IMR-90 (cell line): ENCODE data around the gene ALDH1A2. TPM values are rescaled to one million over a fixed set of nuclear protein-coding genes. Genes with fewer than 3 reads are reported as not detected.

ENCODE experiments used
- ATAC-seq: fragments of 200-7000 bp; cut with Tn5 transposase; 2 replicates; pipeline ENCODE4 v1.9.1; 2020; ENCODE audit warnings: low read depth, mild to moderate bottlenecking, moderate library complexity
- BruUV-seq: library from RNA; stranded (reverse); fragments of 400-500 nt; replicated peaks from 2 replicates; lab custom pipeline; 2021; lab: Mats Ljungman, UMichigan
- CTCF ChIA-PET: fragments of 300-600 bp; formaldehyde crosslinking; extraction: SDS; loops from one replicate; lab custom pipeline; 2021; ENCODE audit warnings: antibody characterized with exemption; lab: Yijun Ruan, JAX
- POLR2A ChIA-PET: fragments of 300-600 bp; sonication (Branson Sonifier 250); formaldehyde crosslinking; loops from one replicate; lab custom pipeline; 2022; ENCODE audit warnings: antibody characterized with exemption; ENCODE audit not compliant: unreplicated experiment; lab: Charles Lee
- DNase-seq: peaks from one replicate; pipeline ENCODE4 v3.0.0; 2013
- H2AFZ ChIP-seq: replicated peaks from 2 replicates; pipeline ENCODE3; 2013; ENCODE audit warnings: low read length, mild to moderate bottlenecking; ENCODE audit not compliant: poor library complexity
- H2AK5ac ChIP-seq: 2 replicates; pipeline ENCODE4 v1.6.1; 2013; ENCODE audit warnings: low read depth, low read length, inconsistent platforms
- H2AK9ac ChIP-seq: replicated peaks from 2 replicates; pipeline ENCODE3; 2013; ENCODE audit warnings: mild to moderate bottlenecking, low read depth, low read length, moderate library complexity; ENCODE audit not compliant: poor library complexity
- H2BK120ac ChIP-seq: 2 replicates; pipeline ENCODE4 v1.6.1; 2013; ENCODE audit warnings: low read depth, low read length, inconsistent platforms
- H2BK15ac ChIP-seq: 3 replicates; pipeline ENCODE4 v1.6.1; 2013; ENCODE audit warnings: low read depth, low read length, inconsistent platforms
- H2BK20ac ChIP-seq: 2 replicates; pipeline ENCODE4 v1.6.1; 2013; ENCODE audit warnings: low read depth, mild to moderate bottlenecking, inconsistent platforms, low read length, moderate library complexity
- H2BK5ac ChIP-seq: 2 replicates; pipeline ENCODE4 v1.6.1; 2013; ENCODE audit warnings: mild to moderate bottlenecking, low read depth, low read length, inconsistent platforms; ENCODE audit not compliant: poor library complexity, severe bottlenecking
- H3K14ac ChIP-seq: replicated peaks from 2 replicates; pipeline ENCODE4 v1.6.1; 2013; ENCODE audit warnings: low read depth, low read length, inconsistent platforms
- H3K18ac ChIP-seq: 2 replicates; pipeline ENCODE4 v1.6.1; 2013; ENCODE audit warnings: low read depth, low read length, control low read depth
- H3K23ac ChIP-seq: 2 replicates; pipeline ENCODE4 v1.6.1; 2013; ENCODE audit warnings: low read depth, low read length, inconsistent platforms
- H3K27ac ChIP-seq: 2 replicates; pipeline ENCODE4 v1.5.1; 2013; ENCODE audit warnings: mild to moderate bottlenecking, control low read depth, low read length; ENCODE audit not compliant: insufficient read depth
- H3K27me3 ChIP-seq: 2 replicates; pipeline ENCODE4 v1.6.1; 2013; ENCODE audit warnings: low read length; ENCODE audit not compliant: control insufficient read depth, insufficient read depth
- H3K36me3 ChIP-seq: 2 replicates; pipeline ENCODE4 v1.6.1; 2013; ENCODE audit warnings: low read length, mixed read lengths; ENCODE audit not compliant: control insufficient read depth, insufficient read depth
- H3K4ac ChIP-seq: 2 replicates; pipeline ENCODE4 v1.6.1; 2013; ENCODE audit warnings: low read depth, low read length, inconsistent platforms
- H3K4me1 ChIP-seq: 2 replicates; pipeline ENCODE4 v1.6.1; 2013; ENCODE audit warnings: low read length, mixed read lengths; ENCODE audit not compliant: control insufficient read depth, insufficient read depth
- H3K4me2 ChIP-seq: 2 replicates; pipeline ENCODE4 v1.6.1; 2013; ENCODE audit warnings: low read depth, mild to moderate bottlenecking, control low read depth, low read length, moderate library complexity
- H3K4me3 ChIP-seq: 2 replicates; pipeline ENCODE4 v1.5.1; 2013; ENCODE audit warnings: low read depth, mild to moderate bottlenecking, control low read depth, low read length, moderate library complexity; ENCODE audit not compliant: insufficient read depth
- H3K56ac ChIP-seq: 2 replicates; pipeline ENCODE4 v1.6.1; 2013; ENCODE audit warnings: low read length, inconsistent platforms; ENCODE audit not compliant: insufficient read depth; ENCODE audit errors: extremely low read depth
- H3K79me1 ChIP-seq, 2 experiments: 2 replicates each; pipeline ENCODE4 v1.6.1; 2013; ENCODE audit warnings: low read length in 2 of 2, inconsistent platforms in 1 of 2, low read depth in 1 of 2
- H3K9ac ChIP-seq: 2 replicates; pipeline ENCODE4 v1.6.1; 2013; ENCODE audit warnings: low read depth, low read length, control low read depth
- H3K9me1 ChIP-seq: 2 replicates; pipeline ENCODE4 v1.6.1; 2013; ENCODE audit warnings: low read length, inconsistent platforms; ENCODE audit not compliant: insufficient read depth
- H3K9me3 ChIP-seq: 2 replicates; pipeline ENCODE4 v1.6.1; 2013; ENCODE audit warnings: low read length; ENCODE audit not compliant: control insufficient read depth, insufficient read depth
- H4K20me1 ChIP-seq: 2 replicates; pipeline ENCODE4 v1.6.1; 2013; ENCODE audit warnings: low read length, inconsistent platforms; ENCODE audit not compliant: insufficient read depth
- H4K5ac ChIP-seq: 2 replicates; pipeline ENCODE4 v1.6.1; 2013; ENCODE audit warnings: mild to moderate bottlenecking, low read depth, low read length, control low read depth
- H4K8ac ChIP-seq, 2 experiments: 2 replicates each; pipeline ENCODE4 v1.6.1; 2013; ENCODE audit warnings: low read depth in 2 of 2, low read length in 2 of 2, control low read depth in 1 of 2, inconsistent platforms in 1 of 2
- H4K91ac ChIP-seq: 2 replicates; pipeline ENCODE4 v1.6.1; 2013; ENCODE audit warnings: low read depth, low read length, inconsistent platforms; ENCODE audit not compliant: insufficient read depth
- CHD1 ChIP-seq: IDR thresholded peaks from 2 replicates; pipeline ENCODE4 v1.6.1; 2012; ENCODE audit warnings: low read depth, low read length, improper control_type of control experiment
- MAFK ChIP-seq: IDR thresholded peaks from 2 replicates; pipeline ENCODE4 v1.6.1; 2012; ENCODE audit warnings: low read depth, low read length, improper control_type of control experiment
- MAZ ChIP-seq: IDR thresholded peaks from 2 replicates; pipeline ENCODE4 v1.6.1; 2012; ENCODE audit warnings: low read depth, mild to moderate bottlenecking, low read length, improper control_type of control experiment, moderate library complexity, borderline replicate concordance
- NFE2L2 ChIP-seq: fragments of 150-350 bp; IDR thresholded peaks from 2 replicates; pipeline ENCODE4 v1.6.1; 2016; ENCODE audit warnings: low read depth, mild to moderate bottlenecking, low read length
- RAD21 ChIP-seq: IDR thresholded peaks from 2 replicates; pipeline ENCODE4 v1.6.1; 2012; ENCODE audit warnings: low read length, improper control_type of control experiment
- RFX5 ChIP-seq: IDR thresholded peaks from 2 replicates; pipeline ENCODE4 v1.8.0; 2012; ENCODE audit warnings: low read depth, mild to moderate bottlenecking, low read length, moderate library complexity
- WGBS, 2 experiments: methylation state at CpG; one replicate each; pipeline versions ENCODE4 v1.1.5 to v1.1.7; 2013; ENCODE audit warnings: missing lambda C conversion rate in 2 of 2; ENCODE audit not compliant: insufficient read length in 1 of 2; ENCODE audit errors: extremely low coverage in 2 of 2; 5-methylcytosine and 5-hydroxymethylcytosine counted together
- dilution Hi-C: fragments of 300-500 bp; cut with HindIII; formaldehyde crosslinking; loops from one replicate; pipeline ENCODE4 v1.14.3; 2018; ENCODE audit warnings: low sequenced_read_pairs; ENCODE audit not compliant: unreplicated experiment
- in situ Hi-C: fragments of 300-500 bp; cut with MboI; formaldehyde crosslinking; loops from 3 replicates; pipeline ENCODE4 v1.14.3; 2019; ENCODE audit warnings: low sequenced_read_pairs, inconsistent platforms, mixed read lengths
- intact Hi-C: fragments of 100-400 bp; cut with micrococcal nuclease; formaldehyde crosslinking; loops from 2 replicates; pipeline ENCODE4 v1.10.0; 2022
- polyA plus RNA-seq, 3 experiments: library from polyadenylated mRNA; depleted of rRNA; stranded (reverse); fragments of >200 nt; gene quantifications; 2 replicates each; pipeline ENCODE4 v1.2.3, GENCODE V29; 2012; ENCODE audit warnings: low replicate concordance in 1 of 3
- total RNA-seq: library from RNA; depleted of rRNA; stranded (reverse); fragments of >200 nt; gene quantifications from 2 replicates; pipeline ENCODE4 v1.2.3, GENCODE V29; 2012
- TF ChIP-seq, protein P1 (sequence below): fragments of 150-350 bp; IDR thresholded peaks from 2 replicates; pipeline ENCODE4 v1.6.1; 2016; ENCODE audit warnings: low read depth, mild to moderate bottlenecking, low read length, moderate library complexity, borderline replicate concordance

Gene ALDH1A2
- total and polyA plus RNA-seq, 2 of the 4 experiments (the other 2 are of a cell fraction): not detected

- Histone ChIP-seq H3K27ac (no peak overlapping the region), H3K9me3 (no peaks in the 10 kb centered on the region), H2AK5ac (no peak overlapping the region), H3K4ac (no peak overlapping the region), H3K4me3 (no peak overlapping the region), H3K14ac (no peak overlapping the region), H3K23ac (no peak overlapping the region), H2AFZ (no peak overlapping the region), H3K36me3 (no peaks in the 10 kb centered on the region), H3K56ac (no peak overlapping the region), H2AK9ac (no peak overlapping the region), H3K4me2 (no peak overlapping the region), H3K79me1 (no peaks in the 10 kb centered on the region), H3K9ac (no peak overlapping the region), H2BK20ac (no peak overlapping the region), H3K18ac (no peak overlapping the region), H4K91ac (no peak overlapping the region), H2BK5ac (no peak overlapping the region), H4K5ac (no peak overlapping the region), H4K8ac (no peak overlapping the region), H4K20me1 (no peaks in the 10 kb centered on the region), H2BK120ac (no peak overlapping the region), H3K9me1 (no peaks in the 10 kb centered on the region), H3K27me3 (peaks cover 2% of the 10 kb centered on the region; the same call in 1 of the 2 replicates), H2BK15ac (no peak overlapping the region), H3K4me1 (no peaks in the 10 kb centered on the region)
- BruUV-seq: no TSS peak
- ChIA-PET CTCF (interaction anchor here (0.8 kb wide), 1 partner anchor 29 kb away, joined by 3 read pairs; no protein-coding TSS in a partner anchor), POLR2A (interaction anchor here (0.5 kb wide), 1 partner anchor 693 kb away, joined by 3 read pairs; no protein-coding TSS in a partner anchor)
- dilution Hi-C loops (no loop called here), intact Hi-C loops (no loop called here), in situ Hi-C loops (no loop called here)
- 40% methylated on average over 1 of the region's 3 CpGs; no CpG with 5 or more reads in 1 of the 2 experiments for WGBS, 2 experiments
- TF ChIP-seq RAD21: no peak
- TF ChIP-seq, protein P1, sequence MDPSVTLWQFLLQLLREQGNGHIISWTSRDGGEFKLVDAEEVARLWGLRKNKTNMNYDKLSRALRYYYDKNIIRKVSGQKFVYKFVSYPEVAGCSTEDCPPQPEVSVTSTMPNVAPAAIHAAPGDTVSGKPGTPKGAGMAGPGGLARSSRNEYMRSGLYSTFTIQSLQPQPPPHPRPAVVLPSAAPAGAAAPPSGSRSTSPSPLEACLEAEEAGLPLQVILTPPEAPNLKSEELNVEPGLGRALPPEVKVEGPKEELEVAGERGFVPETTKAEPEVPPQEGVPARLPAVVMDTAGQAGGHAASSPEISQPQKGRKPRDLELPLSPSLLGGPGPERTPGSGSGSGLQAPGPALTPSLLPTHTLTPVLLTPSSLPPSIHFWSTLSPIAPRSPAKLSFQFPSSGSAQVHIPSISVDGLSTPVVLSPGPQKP: no peak
- no peak for TF ChIP-seq RFX5
- no peak for TF ChIP-seq CHD1
- no peak for TF ChIP-seq MAFK
- TF ChIP-seq NFE2L2: no peak
- no peak for TF ChIP-seq MAZ
- ATAC-seq: no peak
- DNase-seq: no peak
These were observed 23.5 kb downstream of the ALDH1A2 start for GRCh38 chr15:58042006-58042405.
